Stomach smooth muscle (tissue), 2 donors: ENCODE measurements around the gene ESRRG.

ENCODE experiments used
- H3K27ac ChIP-seq: one replicate; pipeline ENCODE4 v1.7.0; 2013; ENCODE audit warnings: mild to moderate bottlenecking, low read length, inconsistent platforms
- H3K27me3 ChIP-seq, 2 donors: one replicate each; pipeline ENCODE4 v1.7.0; 2013; ENCODE audit warnings: low read length in 2 of 2; ENCODE audit not compliant: insufficient read depth in 2 of 2, control insufficient read depth in 1 of 2
- H3K36me3 ChIP-seq, 2 donors: one replicate each; pipeline ENCODE4 v1.7.0; 2013; ENCODE audit warnings: low read length in 2 of 2; ENCODE audit not compliant: control insufficient read depth in 2 of 2, insufficient read depth in 2 of 2
- H3K4me1 ChIP-seq: one replicate; pipeline ENCODE4 v1.7.0; 2013; ENCODE audit warnings: low read length; ENCODE audit not compliant: control insufficient read depth, insufficient read depth
- H3K4me3 ChIP-seq, 2 donors: one replicate each; pipeline ENCODE4 v1.7.0; 2013; ENCODE audit warnings: low read length in 2 of 2
- H3K9ac ChIP-seq, 2 donors: one replicate each; pipeline ENCODE4 v1.7.0; 2013; ENCODE audit warnings: low read length in 2 of 2, mild to moderate bottlenecking in 1 of 2
- H3K9me3 ChIP-seq, 2 donors: one replicate each; pipeline ENCODE4 v1.7.0; 2013; ENCODE audit warnings: low read length in 2 of 2; ENCODE audit not compliant: control insufficient read depth in 2 of 2
- donor health status: healthy.
- donor health status: Pancreatic carcinoma.

The ESRRG gene

DNA sequence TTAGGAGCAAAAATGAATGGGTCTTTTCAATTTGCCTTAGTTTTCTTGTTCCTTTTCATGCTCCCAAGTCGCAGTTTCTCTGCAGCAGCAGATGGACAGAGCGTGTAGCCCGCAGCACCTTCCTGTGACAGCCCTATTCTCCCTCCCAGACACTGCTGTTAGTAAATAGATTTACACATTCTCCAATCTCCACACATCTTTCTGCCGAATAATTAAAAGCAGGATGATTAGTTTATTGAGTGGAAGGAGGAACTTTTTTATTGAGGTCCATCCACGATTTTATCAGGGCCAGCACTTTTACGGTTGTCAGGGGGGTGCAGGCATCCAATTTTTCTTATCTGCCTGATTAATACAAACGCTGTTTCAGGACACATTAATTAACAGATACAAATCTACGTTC is 201.8 kb downstream of the ESRRG start:
- H3K9ac ChIP-seq: no peak overlapping the region
- H3K27ac ChIP-seq: no peak overlapping the region
- H3K27me3 ChIP-seq: no peaks in the 10 kb centered on the region
- no peak overlapping the region for H3K4me3 ChIP-seq
- no peaks in the 10 kb centered on the region for H3K9me3 ChIP-seq
- no peaks in the 10 kb centered on the region for H3K4me1 ChIP-seq
- H3K36me3 ChIP-seq: no peaks in the 10 kb centered on the region

DNA sequence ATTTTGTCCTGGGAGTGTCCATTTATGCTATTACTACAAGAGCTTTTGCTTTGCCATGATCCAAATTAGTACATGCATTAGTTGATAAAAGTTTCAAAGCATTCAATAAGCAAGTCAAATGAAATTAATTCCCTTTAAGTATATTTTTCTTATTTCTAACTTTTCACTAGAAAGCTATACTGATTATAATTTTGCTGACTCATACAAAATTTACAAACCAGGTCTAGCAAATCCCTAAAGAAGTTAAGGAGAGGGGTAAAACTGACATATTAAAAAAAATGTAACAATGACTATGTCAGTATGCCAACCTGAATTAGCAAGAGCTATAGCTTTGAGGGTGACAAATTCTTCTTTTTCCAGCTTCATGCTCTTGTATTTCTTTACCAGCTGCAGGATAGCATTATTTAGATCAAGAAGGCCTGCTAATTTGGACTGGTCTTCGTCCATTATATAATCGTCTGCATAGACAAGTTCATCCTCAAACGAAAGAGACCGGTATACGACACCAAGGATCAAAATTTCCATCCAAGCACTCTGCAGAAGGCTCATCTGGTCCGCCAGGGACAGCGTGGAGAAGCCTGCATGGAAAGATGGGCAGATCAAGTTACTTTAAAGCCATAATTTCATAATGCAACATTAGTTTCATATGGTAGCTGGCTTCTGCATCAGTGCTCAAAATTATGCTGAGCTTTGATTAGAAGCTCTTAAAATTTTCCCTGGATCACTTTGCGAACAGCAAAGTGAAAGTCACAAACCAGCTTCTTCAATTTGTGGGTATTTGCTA is 204.2 kb downstream of the ESRRG start:
- Histone ChIP-seq H3K9ac (no peak overlapping the region), H3K36me3 (no peaks in the 10 kb centered on the region), H3K27me3 (no peaks in the 10 kb centered on the region), H3K4me1 (no peaks in the 10 kb centered on the region), H3K27ac (no peak overlapping the region), H3K4me3 (no peak overlapping the region), H3K9me3 (no peaks in the 10 kb centered on the region)

DNA sequence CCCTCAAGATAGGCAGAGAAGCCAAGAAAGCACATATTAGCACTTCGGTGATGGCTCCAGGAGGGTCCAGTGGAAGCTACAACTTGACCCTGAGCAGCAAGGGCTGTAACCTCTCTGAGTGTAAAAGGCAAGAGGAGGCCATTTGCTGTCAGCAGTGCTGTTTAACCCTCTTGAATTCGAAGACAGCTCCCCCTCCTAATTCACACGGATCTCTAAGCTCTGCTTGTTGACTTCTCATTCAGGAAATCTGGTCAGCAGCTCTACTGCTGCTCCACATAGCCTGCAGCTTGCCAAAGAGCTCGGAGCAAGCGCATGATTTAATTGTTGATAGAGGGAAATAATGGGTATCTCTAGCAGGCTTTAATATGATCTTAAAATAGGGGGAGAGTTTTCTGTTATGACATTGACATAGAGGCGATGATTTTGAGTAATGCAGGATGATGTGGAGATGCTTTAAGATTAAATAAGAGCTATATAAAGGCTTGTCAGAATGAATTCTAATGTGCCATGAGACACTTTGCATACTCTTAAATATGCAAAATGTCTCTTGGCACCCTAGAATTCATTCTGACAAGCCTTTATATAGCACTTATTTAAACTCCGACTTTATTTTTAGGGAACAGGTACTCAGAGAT is 220.6 kb downstream of the ESRRG start:
- H3K36me3 ChIP-seq: peaks cover 0 to 3% of the 10 kb centered on the region in 2 donors
- H3K9me3 ChIP-seq: no peaks in the 10 kb centered on the region
- H3K4me1 ChIP-seq: no peaks in the 10 kb centered on the region
- H3K9ac ChIP-seq: no peak overlapping the region
- no peaks in the 10 kb centered on the region for H3K27me3 ChIP-seq
- H3K27ac ChIP-seq: no peak overlapping the region
- no peak overlapping the region for H3K4me3 ChIP-seq

DNA sequence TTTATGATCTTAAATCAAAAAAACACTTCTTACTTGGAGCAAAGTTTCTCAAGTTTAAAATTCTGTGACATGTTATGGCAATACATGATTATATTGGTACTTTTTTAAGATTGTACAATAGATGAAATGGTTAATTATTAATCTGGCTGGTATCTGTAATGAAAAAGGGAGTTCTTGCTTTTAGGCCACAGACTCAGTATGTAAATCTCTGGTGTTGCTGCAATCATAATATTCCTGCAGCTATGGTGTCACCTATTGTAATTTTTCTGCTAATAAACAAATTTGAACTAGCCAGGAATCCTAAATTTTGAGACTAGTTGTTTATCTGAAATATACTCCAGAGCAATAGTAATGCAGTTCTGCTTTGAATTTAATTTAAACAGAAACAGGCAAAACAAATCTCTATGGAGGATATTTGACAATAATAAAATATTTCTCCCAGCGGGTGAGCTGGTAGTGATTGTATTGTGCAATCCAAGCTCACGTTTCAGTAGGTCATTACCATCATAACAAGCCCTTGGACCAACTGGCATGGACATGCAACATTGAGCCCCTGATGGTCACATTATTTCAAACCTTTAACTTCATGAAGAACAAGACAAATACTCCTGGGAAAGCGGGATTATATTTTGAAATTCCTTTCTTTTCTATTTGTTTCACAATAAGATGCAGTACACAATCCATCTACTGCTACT is 222.8 kb downstream of the ESRRG start:
- peaks cover 0 to 2% of the 10 kb centered on the region in 2 donors for H3K9me3 ChIP-seq
- no peak overlapping the region for H3K27ac ChIP-seq
- H3K36me3 ChIP-seq: peaks cover 0 to 1% of the 10 kb centered on the region in 2 donors
- no peaks in the 10 kb centered on the region for H3K4me1 ChIP-seq
- H3K9ac ChIP-seq: no peak overlapping the region
- no peaks in the 10 kb centered on the region for H3K27me3 ChIP-seq
- no peak overlapping the region for H3K4me3 ChIP-seq

DNA sequence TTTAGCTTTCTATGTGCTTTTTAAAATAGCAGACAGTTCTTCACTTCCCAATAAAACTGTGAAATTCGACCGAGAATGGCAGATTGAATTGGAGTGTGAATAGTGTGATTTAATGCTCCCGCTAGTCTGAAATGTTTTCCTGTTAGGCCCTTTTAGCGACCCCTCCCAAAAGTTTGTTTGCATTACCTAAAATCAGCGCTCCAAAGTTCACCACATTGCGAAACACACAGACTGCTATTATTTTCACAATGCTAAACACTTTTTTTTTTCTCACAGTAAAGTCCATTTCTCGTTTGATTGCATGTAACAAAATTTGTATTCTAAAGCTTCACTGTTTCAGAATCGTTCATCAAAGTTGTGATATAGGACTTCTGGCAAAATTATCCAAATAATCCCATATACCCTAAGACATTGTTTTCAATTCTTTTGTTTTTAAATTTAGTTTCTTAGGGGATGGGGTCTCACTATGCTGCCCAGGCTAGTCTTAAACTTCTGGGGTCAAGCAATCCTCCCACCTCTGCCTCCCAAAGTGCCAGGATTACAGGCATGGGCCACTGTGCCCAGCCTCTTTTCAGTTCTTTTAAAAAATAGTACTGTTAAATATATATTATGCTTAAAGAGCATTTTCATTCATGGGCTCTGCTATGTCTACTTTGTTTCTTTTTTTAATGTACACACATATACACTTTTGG is 223.5 kb downstream of the ESRRG start:
- Histone ChIP-seq H3K27ac (no peak overlapping the region), H3K36me3 (no peaks in the 10 kb centered on the region), H3K4me3 (no peak overlapping the region), H3K9ac (no peak overlapping the region), H3K4me1 (no peaks in the 10 kb centered on the region), H3K9me3 (peaks cover 0 to 2% of the 10 kb centered on the region in 2 donors), H3K27me3 (no peaks in the 10 kb centered on the region)

DNA sequence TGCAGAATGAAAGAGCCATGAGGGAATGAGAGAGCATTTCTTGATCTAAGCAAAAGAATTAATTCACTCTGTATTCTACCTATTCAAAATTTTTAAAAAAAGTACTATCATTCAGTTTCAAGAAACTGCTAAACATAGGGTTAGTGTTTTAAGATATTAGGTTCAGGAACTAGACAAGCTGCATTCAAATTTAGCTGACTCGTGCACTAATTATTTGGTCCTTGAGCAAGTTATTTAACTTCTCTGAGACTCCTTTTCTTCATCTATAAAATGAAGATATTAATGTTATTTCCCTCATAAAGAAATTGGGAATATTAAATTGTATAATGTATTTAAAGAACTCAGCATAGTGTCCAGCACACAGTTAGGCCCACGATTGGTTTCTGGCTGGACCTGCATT is 225.0 kb downstream of the ESRRG start:
- Histone ChIP-seq H3K27me3 (no peaks in the 10 kb centered on the region), H3K36me3 (no peaks in the 10 kb centered on the region), H3K9ac (no peak overlapping the region), H3K27ac (no peak overlapping the region), H3K4me1 (no peaks in the 10 kb centered on the region), H3K4me3 (no peak overlapping the region), H3K9me3 (peaks cover 0 to 2% of the 10 kb centered on the region in 2 donors)

DNA sequence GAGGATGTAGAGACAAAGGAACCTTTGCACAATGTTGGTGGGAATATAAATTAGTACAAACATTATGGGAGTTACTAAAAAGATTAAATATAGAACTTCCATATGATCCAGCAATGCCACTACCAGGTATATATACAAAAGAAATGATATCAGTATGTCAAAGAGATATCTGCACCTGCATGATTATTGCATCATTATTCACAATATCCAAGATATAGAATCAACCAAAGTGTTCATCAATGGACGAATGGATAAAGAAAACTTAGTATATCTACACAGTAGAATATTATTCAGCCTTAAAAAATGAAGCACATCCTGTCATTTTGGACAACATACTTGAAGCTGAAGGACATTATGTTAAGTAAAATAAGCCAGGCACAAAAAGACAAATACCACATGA is 238.2 kb downstream of the ESRRG start:
- no peaks in the 10 kb centered on the region for H3K27me3 ChIP-seq
- H3K4me3 ChIP-seq: no peak overlapping the region
- no peaks in the 10 kb centered on the region for H3K36me3 ChIP-seq
- no peaks in the 10 kb centered on the region for H3K4me1 ChIP-seq
- no peak overlapping the region for H3K9ac ChIP-seq
- no peak overlapping the region for H3K27ac ChIP-seq
- no peaks in the 10 kb centered on the region for H3K9me3 ChIP-seq

DNA sequence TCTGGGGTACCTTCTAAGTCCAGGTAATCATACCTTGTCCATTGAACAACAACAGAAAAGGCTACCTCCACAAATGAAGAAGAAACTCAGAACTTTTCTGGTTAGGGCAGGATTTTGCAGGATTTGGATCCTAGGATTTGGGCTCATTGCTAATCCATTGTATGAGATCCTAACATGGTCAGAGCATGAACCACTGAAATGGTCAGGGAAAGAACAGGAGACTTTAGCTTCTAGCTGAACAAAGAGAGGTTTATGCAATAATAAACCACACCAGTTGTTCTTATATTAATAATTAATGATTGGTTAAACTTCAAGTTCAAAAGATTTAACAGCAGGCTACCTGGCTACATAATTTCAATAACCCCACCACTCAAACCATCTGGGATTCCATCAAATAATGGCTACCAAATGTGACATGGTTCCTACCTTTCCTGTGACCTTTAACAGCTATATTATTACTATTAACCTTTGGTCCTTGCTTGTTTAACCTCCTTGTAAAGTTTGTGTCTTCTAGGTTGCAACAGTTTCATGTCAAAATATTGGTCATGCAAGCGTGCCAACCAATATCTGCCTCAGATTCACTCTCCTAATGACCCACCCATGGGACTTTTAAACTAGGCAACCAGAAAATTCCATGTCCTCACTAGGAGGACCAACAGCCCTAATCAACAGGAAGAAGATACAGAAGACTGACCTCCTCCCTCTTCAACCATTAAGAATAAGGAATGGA is 239.4 kb downstream of the ESRRG start:
- no peaks in the 10 kb centered on the region for H3K9me3 ChIP-seq
- H3K4me3 ChIP-seq: no peak overlapping the region
- H3K9ac ChIP-seq: no peak overlapping the region
- no peak overlapping the region for H3K27ac ChIP-seq
- no peaks in the 10 kb centered on the region for H3K4me1 ChIP-seq
- H3K27me3 ChIP-seq: no peaks in the 10 kb centered on the region
- no peaks in the 10 kb centered on the region for H3K36me3 ChIP-seq

DNA sequence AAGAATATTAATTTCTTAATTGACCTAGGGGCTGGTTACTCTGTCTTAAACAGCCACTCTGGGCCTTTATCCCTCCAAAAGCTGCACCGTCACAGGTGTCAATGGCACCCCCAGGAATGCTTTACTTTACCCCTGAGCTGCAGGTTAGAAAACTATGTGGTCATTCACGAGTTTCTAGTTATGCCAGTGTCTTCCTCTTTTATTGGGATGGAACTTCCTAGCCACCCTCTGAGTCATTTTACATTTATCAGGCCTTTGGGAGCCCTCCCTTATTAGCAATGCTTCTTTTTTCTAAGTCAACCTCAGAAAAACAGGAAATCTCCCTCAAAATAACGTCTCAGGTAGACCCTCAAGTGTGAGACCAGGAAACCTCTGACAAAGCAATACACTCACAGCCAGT is 240.6 kb downstream of the ESRRG start:
- Histone ChIP-seq H3K27me3 (no peaks in the 10 kb centered on the region), H3K9ac (no peak overlapping the region), H3K36me3 (no peaks in the 10 kb centered on the region), H3K4me1 (no peaks in the 10 kb centered on the region), H3K27ac (no peak overlapping the region), H3K9me3 (no peaks in the 10 kb centered on the region), H3K4me3 (no peak overlapping the region)

DNA sequence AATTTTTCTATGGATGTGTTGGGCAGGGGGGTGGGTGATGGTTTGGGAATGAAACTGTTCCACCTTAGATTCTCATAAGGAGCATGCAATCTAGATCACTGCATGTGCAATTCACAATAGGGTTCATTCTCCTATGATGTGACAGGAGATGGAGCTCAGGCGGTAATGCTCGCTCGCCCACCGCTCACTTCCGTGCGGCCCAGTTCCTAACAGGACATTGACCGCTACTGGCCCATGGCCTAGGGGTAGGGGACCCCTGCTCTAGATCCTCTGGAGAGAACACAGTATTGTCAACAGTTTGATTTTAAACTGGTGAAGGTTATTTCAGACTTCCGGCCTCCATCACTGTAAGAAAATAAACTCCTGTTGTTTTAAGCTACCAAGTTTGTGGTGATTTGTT is 245.0 kb downstream of the ESRRG start:
- Histone ChIP-seq H3K4me1 (no peaks in the 10 kb centered on the region), H3K9ac (no peak overlapping the region)

More for the DNA sequence above, 245.0 kb downstream of the ESRRG start:
- Histone ChIP-seq H3K4me3 (no peak overlapping the region), H3K36me3 (no peaks in the 10 kb centered on the region), H3K27me3 (no peaks in the 10 kb centered on the region), H3K27ac (no peak overlapping the region), H3K9me3 (no peaks in the 10 kb centered on the region)
